MM.1S (cell line): ENCODE measurements around the gene BAIAP2L2.

Source experiments
- EZH2 ChIP-seq: fragments of 300-600 bp; sonication (generic); optimal IDR thresholded peaks from 2 replicates; pipeline ENCODE3; 2017; ENCODE audit warnings: low read depth, mild to moderate bottlenecking, antibody characterized with exemption, low read length, mixed read lengths
- TF ChIP-seq, protein P1 (sequence below): fragments of 300-600 bp; sonication (generic); IDR thresholded peaks from 2 replicates; pipeline ENCODE4 v1.5.1; 2016; ENCODE audit warnings: antibody characterized with exemption, low read length, mixed read lengths

DNA sequence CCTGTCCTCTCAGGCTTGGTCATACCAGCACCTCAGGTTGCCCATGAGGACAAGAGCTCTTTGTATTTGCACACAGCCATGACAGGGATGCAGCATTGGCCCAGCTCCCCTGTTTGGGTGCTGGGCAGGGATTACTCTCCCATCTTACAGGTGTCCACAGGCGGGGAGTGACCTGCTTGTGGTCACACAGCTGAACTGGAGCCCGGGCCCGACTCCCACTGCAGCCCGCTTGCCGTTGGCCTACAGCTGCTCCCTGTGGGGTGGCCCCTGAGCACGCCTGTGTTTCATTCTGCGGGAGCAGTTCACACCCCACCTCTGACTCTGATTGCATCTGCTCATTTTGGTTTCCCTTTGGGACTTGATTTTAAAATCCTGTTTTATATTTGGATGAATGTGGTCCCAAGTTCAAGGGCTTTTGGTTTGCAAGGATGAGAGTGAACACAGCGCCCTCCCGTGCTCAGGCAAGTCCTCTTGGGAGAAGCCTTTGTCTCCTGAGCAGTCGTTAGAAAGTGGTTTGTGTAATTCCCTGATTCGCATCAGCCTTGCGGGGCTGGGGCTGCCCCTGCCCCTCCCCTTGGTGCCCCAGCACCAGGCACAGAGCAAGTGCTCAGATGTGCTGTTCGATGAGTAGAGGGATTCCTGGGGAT, 44.0 kb downstream of the BAIAP2L2 start:
- TF ChIP-seq, protein P1, sequence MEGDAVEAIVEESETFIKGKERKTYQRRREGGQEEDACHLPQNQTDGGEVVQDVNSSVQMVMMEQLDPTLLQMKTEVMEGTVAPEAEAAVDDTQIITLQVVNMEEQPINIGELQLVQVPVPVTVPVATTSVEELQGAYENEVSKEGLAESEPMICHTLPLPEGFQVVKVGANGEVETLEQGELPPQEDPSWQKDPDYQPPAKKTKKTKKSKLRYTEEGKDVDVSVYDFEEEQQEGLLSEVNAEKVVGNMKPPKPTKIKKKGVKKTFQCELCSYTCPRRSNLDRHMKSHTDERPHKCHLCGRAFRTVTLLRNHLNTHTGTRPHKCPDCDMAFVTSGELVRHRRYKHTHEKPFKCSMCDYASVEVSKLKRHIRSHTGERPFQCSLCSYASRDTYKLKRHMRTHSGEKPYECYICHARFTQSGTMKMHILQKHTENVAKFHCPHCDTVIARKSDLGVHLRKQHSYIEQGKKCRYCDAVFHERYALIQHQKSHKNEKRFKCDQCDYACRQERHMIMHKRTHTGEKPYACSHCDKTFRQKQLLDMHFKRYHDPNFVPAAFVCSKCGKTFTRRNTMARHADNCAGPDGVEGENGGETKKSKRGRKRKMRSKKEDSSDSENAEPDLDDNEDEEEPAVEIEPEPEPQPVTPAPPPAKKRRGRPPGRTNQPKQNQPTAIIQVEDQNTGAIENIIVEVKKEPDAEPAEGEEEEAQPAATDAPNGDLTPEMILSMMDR: no peak
- no peak for TF ChIP-seq EZH2
